A673 (cell line): ENCODE results near the gene THNSL1. TPM values are rescaled to one million over a fixed set of nuclear protein-coding genes. Genes with fewer than 3 reads are reported as not detected.

Experiments
- BruUV-seq: library from RNA; stranded (reverse); fragments of 400-500 nt; replicated peaks from 2 replicates; lab custom pipeline; 2021; lab: Mats Ljungman, UMichigan
- CTCF ChIA-PET: fragments of 300-600 bp; sonication (Branson Sonifier 250); formaldehyde crosslinking; loops from one replicate; lab custom pipeline; 2022; ENCODE audit warnings: antibody characterized with exemption; lab: Charles Lee
- POLR2A ChIA-PET: fragments of 300-600 bp; sonication (Branson Sonifier 250); formaldehyde crosslinking; loops from one replicate; lab custom pipeline; 2022; ENCODE audit warnings: antibody characterized with exemption; ENCODE audit not compliant: low non-redundant PET; lab: Charles Lee
- DNase-seq: peaks from one replicate; pipeline ENCODE4 v3.0.0-alpha.2; 2015; ENCODE audit warnings: low spot score
- H3K27ac ChIP-seq: fragments of 200-600 bp; sonication (generic); 2 replicates; pipeline ENCODE4 v1.5.1; 2016; ENCODE audit warnings: mixed run types, low read depth, mild to moderate bottlenecking, mixed read lengths, antibody characterized with exemption, low read length; ENCODE audit not compliant: poor library complexity, severe bottlenecking
- H3K27me3 ChIP-seq: fragments of 200-600 bp; sonication (generic); replicated peaks from 2 replicates; pipeline ENCODE4 v1.6.1; 2017; ENCODE audit warnings: mixed run types, low read depth, mild to moderate bottlenecking, mixed read lengths, antibody characterized with exemption, low read length; ENCODE audit not compliant: insufficient read depth, poor library complexity
- H3K36me3 ChIP-seq: fragments of 200-600 bp; sonication (generic); 2 replicates; pipeline ENCODE4 v1.6.1; 2016; ENCODE audit warnings: mixed run types, mild to moderate bottlenecking, mixed read lengths, antibody characterized with exemption, low read length; ENCODE audit not compliant: insufficient read depth, poor library complexity, severe bottlenecking
- H3K4me1 ChIP-seq: fragments of 200-600 bp; sonication (generic); 2 replicates; pipeline ENCODE4 v1.6.1; 2017; ENCODE audit warnings: mixed run types, mild to moderate bottlenecking, mixed read lengths, antibody characterized with exemption, low read length; ENCODE audit not compliant: insufficient read depth, poor library complexity, severe bottlenecking
- H3K4me3 ChIP-seq: fragments of 200-600 bp; sonication (generic); 2 replicates; pipeline ENCODE4 v1.5.1; 2016; ENCODE audit warnings: low read depth, mixed run types, mild to moderate bottlenecking, mixed read lengths, low read length; ENCODE audit not compliant: poor library complexity, severe bottlenecking
- H3K9me3 ChIP-seq: fragments of 200-600 bp; sonication (generic); 2 replicates; pipeline ENCODE4 v1.6.1; 2016; ENCODE audit warnings: mixed run types, low read depth, mild to moderate bottlenecking, mixed read lengths, antibody characterized with exemption, low read length; ENCODE audit not compliant: poor library complexity, severe bottlenecking
- EZH2 ChIP-seq: fragments of 200-600 bp; sonication (generic); IDR thresholded peaks from 2 replicates; pipeline ENCODE4 v1.6.1; 2017; ENCODE audit warnings: borderline replicate concordance, low read depth, mild to moderate bottlenecking, mixed read lengths, antibody characterized with exemption, low read length; ENCODE audit not compliant: poor library complexity, severe bottlenecking
- intact Hi-C: fragments of 100-400 bp; cut with micrococcal nuclease; formaldehyde crosslinking; loops from one replicate; pipeline ENCODE4 v1.10.0; 2022; ENCODE audit not compliant: unreplicated experiment
- total RNA-seq: library from RNA; stranded (reverse); gene quantifications from 2 replicates; pipeline ENCODE4 v1.2.3, GENCODE V29; 2021
- TF ChIP-seq, protein P1 (sequence below): fragments of 300-800, 200-600 bp; sonication (generic); conservative IDR thresholded peaks from 2 replicates; pipeline ENCODE4 v1.5.1; 2017; ENCODE audit warnings: low read depth, mild to moderate bottlenecking, antibody characterized with exemption, low read length, moderate library complexity, mixed read lengths

Gene THNSL1
- total RNA-seq, 1 experiment from 2014 or later, result 7.1 TPM

DNA sequence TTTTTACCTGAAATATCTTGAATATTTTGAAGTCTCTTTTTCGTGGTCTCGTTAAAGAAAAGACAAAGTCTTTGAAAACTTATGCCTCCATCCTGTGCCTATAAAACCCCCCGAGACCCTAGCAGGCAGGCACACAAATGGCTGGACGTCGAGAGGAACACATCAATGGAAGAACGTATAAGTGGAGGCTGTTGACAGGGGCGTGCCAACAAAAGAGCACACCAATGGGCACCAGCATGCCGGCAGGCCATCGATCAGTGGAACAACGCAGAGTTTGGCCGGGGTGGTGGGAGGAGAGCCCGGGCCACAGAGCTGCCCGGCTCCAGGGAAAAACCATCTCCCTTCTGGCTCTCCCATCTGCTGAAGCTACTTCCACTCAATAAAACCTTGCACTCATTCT, 25.1 kb upstream of the THNSL1 start:
- ChIA-PET POLR2A (no interaction called here), CTCF (no interaction called here)
- Histone ChIP-seq H3K36me3 (no peaks in the 10 kb centered on the region), H3K9me3 (no peaks in the 10 kb centered on the region), H3K4me3 (no peak overlapping the region), H3K27me3 (no peaks in the 10 kb centered on the region), H3K4me1 (no peaks in the 10 kb centered on the region), H3K27ac (no peak overlapping the region)
- TF ChIP-seq, protein P1, sequence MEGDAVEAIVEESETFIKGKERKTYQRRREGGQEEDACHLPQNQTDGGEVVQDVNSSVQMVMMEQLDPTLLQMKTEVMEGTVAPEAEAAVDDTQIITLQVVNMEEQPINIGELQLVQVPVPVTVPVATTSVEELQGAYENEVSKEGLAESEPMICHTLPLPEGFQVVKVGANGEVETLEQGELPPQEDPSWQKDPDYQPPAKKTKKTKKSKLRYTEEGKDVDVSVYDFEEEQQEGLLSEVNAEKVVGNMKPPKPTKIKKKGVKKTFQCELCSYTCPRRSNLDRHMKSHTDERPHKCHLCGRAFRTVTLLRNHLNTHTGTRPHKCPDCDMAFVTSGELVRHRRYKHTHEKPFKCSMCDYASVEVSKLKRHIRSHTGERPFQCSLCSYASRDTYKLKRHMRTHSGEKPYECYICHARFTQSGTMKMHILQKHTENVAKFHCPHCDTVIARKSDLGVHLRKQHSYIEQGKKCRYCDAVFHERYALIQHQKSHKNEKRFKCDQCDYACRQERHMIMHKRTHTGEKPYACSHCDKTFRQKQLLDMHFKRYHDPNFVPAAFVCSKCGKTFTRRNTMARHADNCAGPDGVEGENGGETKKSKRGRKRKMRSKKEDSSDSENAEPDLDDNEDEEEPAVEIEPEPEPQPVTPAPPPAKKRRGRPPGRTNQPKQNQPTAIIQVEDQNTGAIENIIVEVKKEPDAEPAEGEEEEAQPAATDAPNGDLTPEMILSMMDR, result no peak
- TF ChIP-seq EZH2, result no peak
- intact Hi-C loops, result loop anchor here (5.0 kb wide), 2 partner anchors 349 to 374 kb away; no protein-coding TSS in a partner anchor
- no TSS peak for BruUV-seq
- no peak for DNase-seq

DNA sequence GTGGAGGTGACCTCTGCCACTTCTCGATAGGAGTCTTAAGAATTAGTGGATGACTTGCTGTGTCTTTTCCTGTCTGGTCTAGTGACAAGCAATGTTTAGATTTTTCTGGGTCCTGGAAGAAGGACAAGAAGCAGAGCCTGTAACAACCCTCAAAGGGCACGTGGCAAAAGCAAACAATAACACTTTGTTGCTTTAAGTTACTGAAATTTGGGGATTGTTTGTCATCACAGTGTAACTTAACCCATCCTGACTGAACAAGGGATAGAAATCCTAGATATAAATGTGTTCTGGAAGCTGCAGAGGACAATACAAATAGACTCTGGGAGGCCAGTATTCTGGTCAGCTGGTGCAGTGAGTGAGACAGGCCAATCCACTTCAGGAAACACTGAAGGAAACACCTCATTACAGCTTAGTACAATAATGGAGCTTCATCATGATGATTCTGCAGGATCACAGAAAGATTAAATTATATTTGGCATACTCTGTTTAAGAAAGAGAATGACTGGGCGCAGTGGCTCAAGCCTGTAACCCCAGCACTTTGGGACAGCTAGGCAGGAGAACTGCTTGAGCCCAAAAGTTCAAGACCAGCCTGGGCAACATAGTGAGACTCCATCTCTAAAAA, 23.8 kb upstream of the THNSL1 start:
- Histone ChIP-seq H3K36me3 (no peaks in the 10 kb centered on the region), H3K9me3 (no peaks in the 10 kb centered on the region), H3K27me3 (no peaks in the 10 kb centered on the region), H3K4me3 (no peak overlapping the region), H3K4me1 (no peaks in the 10 kb centered on the region), H3K27ac (no peak overlapping the region)
- intact Hi-C loops, result loop anchor here (5.0 kb wide), 2 partner anchors 350 to 375 kb away; no protein-coding TSS in a partner anchor
- no peak for DNase-seq
- no TSS peak for BruUV-seq
- TF ChIP-seq EZH2, result no peak
- TF ChIP-seq, protein P1, result no peak
- ChIA-PET POLR2A (no interaction called here), CTCF (no interaction called here)

DNA sequence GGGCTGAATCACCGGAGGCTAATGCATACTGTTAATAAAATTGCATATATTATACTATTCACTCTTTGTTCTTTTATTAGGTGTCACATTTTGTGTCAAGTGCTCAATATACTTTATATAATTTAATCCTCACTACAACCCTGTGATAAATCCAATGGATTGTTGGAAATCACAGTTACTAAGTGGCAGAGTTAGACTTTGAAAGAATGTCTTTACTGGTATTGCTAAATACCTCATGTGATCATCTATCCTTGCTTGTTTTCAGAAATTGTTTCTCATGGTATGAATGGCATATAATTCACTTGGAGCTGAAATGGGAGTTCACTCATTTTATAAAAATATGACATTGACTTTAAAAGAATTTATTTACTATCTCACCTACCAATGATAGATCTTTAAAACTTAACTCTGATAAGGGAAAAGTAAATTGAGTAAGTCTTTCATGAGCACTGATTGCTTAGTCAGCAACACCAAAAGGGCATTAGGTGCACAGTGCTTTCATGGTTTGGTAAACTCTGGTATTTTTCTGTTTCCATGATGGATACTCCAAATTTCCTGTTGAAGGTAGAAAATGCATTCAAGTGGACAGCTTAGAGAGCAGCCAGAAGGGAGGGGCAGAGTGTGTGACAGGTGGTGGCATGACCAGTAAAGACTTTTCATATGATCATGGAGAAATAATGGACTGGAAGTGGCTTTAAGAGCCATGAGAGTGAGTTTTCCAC, 23.0 kb upstream of the THNSL1 start:
- CTCF ChIA-PET, result no interaction called here
- no peaks in the 10 kb centered on the region for H3K9me3 ChIP-seq
- H3K36me3 ChIP-seq, result no peaks in the 10 kb centered on the region
- POLR2A ChIA-PET, result no interaction called here
- no peak for DNase-seq
- TF ChIP-seq EZH2, result no peak
- TF ChIP-seq, protein P1, result no peak
- no peak overlapping the region for H3K4me3 ChIP-seq
- H3K27me3 ChIP-seq, result no peaks in the 10 kb centered on the region
- no peak overlapping the region for H3K27ac ChIP-seq
- intact Hi-C loops, result loop anchor here (5.0 kb wide), 2 partner anchors 351 to 376 kb away; no protein-coding TSS in a partner anchor
- H3K4me1 ChIP-seq, result no peaks in the 10 kb centered on the region
- no TSS peak for BruUV-seq
